ENCODE measurements around the gene USH1C.

The USH1C gene

DNA sequence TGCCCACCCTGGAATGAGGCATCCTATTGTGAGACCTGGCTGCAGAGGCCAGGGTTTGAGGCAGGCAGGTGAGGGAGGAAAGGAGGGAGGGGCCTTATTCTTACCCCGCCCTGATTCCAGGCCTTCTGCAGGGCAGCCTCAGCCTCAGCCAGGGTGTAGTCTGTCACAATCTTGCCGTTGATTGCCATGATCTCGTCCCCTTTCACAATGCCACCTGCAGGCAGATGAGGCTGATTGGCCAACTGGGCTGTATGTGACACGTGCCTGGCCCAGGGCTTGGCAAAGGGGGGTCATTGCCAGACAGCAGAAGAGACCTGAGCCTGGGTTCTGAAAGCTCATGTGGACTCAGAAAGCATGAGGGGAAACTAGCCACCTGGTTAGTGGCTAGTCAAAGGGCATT is 46.2 kb downstream of the USH1C start:
- no peak for DNase-seq

DNA sequence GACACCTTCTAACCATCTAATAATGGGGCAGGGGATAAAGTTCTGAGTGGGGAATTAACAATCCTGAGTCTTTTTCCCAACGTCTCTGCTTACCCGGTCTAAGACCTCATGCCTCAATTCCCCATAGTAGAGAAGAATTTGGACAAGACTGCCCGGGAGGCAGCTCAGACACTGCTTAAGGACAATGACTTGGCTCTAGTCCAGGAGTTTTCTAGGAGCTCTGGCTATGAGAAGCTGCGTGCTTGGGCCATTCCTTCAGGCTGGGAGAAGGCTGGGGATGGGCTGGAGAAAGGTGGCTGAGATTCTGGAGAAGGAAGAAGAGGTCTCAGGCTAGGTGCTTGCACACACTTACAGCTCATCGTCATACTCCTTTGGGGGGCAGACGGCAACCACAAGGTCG is 47.8 kb downstream of the USH1C start:
- DNase-seq = no peak

- DNase-seq = no peak
Measured at GRCh38 chr11:17494019-17494418, 50.2 kb downstream of the USH1C start.

GRCh38 chr11:17490938-17491337 is 53.3 kb downstream of the USH1C start:
- DNase-seq = no peak

DNA sequence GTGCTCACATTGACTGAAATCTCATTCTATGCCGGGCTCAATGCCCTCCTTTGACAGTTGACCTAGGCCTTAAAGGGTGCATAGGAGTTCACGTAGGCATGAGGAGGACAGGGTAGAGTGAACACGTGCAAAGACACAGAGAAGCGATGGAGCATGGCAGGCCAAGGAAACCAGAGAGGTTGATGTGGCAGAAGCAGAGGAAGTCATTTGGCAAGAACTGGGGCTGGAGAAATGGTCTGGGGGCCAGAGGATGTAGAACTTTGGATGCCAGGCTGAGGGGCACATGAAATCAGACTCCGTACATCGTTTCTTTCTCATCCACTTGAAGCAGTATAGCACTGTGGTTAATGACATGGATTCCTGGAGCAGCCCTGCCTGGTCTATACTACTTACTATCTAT is 54.0 kb downstream of the USH1C start:
- no peak for DNase-seq

DNA sequence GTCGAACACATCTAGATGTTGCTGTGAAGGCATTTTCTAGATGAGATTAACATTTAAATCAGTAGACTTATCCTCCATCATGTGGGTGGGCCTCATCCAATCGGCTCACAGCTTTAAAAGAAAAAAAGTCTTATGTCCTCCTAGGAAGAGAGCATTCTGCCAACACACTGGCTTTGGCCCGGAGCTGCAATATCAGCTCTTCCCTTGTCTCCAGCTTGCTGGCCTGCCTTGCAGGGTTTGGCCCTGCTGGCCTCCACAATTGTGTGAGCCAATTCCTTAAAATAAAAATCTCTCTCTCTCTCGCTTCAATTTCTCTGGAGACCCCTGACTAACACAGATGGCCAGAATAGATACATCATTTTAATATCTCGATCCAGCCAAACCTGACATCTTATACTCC is 54.5 kb downstream of the USH1C start:
- no peak for DNase-seq

DNA sequence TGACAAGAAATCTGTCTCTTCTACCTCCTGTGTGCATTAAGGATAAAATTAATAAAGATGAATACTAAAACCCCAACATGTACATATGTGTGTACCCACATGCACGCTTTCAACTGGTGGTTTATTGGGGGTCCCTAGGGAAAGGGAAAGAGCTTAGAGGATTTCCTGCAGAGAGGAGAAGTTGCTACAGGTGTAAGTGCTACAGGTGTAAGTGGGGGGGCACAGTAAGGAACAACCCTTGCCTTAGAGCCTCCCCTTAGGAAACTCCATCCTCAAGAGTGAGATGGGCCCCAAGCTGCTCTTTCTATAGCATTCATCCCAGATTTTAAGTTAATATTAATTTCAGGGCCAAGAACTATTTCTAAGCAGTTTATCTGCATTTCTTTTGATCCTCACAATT is 55.7 kb downstream of the USH1C start:
- DNase-seq = no peak

DNA sequence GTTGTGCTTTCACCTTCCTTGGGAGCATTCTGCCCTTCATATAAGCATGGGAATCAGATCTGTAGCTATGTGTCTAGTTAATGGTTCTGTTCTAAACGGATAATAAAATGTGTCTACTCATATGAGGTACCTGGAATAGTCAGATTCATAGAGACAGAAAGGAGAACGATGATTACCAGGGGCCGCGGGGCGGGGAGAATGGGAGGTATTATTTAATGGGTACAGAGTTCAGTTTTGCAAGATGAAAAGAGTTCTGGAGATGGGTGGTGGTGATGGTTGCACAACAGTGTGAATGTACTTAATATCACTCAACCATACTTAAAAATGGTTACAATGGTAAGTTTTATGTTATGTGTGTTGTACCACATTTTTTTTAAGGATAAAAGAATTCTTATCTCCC is 57.6 kb downstream of the USH1C start:
- no peak for DNase-seq

DNA sequence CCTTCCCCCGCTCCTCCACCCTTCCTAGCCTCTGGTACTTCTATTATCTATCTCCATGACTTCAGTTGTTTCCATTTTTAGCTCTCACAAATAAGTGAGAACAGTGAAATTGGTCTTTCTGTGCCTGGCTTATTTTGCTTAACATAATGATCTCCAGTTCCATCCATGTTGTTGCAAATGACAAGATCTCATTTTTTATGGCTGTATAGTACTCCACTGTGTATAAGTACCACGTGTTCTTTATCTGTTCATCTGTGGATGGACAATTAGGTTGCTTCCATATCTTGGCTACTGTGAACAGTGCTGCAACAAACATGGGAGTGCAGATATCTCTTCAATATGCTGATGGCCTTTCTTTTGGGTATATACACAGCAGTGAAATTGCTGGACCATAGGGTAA is 60.7 kb downstream of the USH1C start:
- DNase-seq = no peak

GRCh38 chr11:17481905-17482304 is 62.3 kb downstream of the USH1C start:
- no peak for DNase-seq

DNA sequence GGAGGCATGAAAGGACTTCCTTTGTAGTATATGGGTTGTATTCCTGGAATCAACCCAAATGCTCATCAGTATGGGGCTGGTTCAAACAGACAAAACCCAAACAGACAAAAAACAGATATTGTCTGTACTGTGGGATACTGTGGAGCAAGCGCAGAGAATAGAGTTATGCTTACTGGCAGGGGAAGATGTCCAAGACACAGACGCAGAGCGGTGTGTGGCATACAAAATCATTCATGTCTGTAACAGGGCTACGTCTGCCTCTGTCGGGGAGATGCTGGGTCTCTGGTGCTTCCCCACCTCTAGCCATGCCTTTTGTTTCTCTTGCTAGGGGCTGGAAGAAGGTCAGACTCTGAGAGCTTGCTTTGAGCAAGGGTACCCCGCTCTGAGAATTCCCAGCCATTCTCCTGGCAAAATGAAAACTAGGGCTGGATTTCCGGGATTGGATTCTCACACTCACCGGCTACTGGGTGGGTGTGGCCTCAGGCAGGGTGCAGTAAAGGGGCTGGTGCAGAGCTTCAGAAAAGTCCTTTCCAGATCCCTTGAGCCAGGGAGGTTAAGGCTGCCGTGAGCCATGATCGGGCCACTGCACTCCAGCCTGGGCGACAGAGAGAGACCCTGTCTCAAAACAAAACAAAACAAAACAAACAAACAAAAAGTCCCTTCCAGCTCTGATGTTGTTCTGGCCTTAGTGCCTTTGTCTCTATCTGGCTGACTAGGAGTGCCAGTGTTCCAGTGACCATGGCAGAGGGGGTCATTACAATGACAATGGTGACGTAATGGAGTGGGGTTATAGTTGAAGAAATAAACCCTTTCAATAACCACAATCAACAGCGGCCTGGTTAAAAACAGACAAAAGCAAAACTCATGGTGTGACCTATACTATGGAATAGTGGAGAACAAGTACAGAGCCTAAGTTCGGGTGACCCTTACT is 64.7 kb downstream of the USH1C start:
- no peak for DNase-seq

DNA sequence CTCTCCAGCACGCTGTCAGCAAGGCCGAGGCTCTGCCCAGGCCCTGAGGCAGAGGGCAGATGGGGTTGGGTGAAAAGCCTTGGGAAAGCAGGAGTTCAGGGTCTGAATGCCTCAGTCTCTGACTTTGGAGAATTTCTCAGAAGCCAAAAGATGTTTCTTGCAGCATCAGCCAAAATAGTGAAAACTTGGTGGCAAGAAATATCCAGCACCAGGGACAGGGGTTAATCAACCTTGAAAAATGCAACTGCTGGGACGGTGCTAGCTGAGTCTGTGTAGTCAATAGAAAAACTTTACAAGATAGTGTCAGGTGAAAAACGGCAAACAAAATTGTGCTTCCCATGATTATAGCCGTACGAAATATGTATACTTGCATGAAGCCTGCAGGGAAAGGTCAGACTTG is 66.1 kb downstream of the USH1C start:
- DNase-seq = no peak

GRCh38 chr11:17477361-17477760 is 66.9 kb downstream of the USH1C start:
- DNase-seq = no peak

- no peak for DNase-seq
Measured at GRCh38 chr11:17477084-17477333, 67.2 kb downstream of the USH1C start.

DNA sequence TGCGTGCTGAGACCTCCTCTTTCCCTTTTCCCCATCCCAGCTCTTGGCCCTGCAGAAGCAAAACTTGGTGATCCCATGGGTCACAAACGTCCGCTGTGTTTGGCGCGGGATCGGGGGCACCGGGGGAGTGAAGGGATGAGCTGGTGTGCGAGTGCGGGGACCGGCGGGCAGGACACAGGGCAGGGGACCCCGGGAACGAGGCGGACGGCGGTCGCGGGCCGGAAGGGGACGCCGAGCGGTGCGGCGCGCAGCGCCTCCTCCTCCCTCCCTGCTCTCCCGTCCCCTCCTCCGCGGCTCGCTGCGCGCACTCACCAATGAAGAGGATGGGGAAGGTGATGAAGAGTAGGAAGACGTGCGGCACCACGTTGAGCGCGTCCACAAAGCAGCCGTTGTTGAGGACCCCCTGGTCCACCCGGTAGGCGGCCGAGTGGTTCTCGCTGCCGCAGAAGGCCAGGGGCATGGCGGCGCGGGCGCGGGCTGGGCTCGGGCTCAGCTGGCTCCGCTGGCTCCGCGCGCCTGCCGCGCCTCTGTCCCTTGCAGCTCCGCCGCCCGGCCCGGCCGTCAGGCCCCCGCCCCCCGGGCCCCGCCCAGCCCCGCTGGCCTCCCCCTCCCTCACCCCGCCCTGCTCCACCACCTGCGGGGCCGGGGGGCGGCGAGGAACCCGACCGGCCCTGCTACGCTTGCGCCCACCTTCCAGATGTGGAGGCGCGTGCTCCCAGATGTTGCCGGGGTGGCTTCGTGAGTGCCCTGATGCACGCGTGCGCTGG is 67.7 kb downstream of the USH1C start, which contains the start of gene ABCC8:
Gene ABCC8 (minus strand): TSS at position 529 of the 767 bp plus-strand sequence. CDS start 69 bp downstream, at position 460.
- no peak for DNase-seq

DNA sequence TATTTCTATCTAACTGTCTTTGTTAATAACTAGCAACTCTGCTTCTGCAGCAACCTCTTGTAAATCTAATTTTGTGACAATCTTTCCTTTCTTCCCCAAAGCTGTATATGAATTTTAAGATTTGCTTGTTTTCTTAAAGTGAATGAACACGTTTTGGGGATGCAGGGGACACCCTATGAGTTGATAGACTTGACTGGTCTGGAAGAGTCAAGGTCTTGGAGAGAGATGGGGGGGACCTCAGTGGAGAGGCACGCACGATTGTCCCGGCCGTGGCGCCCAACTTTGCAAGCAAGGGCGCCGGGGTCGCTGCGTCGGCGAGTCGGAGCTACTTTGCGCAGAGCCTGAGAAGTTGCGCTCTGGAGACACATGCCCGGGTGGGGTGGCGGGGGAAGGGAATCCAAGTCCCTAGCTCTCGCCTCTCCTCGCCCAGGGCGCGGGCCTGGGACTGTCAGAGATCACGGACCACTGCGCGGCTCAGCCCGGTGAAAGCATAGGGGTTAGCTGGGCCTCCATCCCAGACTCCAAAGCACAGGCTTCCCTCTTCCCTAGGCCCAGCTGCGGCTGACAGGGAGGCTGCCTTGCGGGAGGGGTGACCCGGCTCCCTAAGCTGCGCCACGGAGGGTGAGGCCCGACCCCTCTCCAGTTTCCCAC is 68.4 kb downstream of the USH1C start:
- DNase-seq = no peak

DNA sequence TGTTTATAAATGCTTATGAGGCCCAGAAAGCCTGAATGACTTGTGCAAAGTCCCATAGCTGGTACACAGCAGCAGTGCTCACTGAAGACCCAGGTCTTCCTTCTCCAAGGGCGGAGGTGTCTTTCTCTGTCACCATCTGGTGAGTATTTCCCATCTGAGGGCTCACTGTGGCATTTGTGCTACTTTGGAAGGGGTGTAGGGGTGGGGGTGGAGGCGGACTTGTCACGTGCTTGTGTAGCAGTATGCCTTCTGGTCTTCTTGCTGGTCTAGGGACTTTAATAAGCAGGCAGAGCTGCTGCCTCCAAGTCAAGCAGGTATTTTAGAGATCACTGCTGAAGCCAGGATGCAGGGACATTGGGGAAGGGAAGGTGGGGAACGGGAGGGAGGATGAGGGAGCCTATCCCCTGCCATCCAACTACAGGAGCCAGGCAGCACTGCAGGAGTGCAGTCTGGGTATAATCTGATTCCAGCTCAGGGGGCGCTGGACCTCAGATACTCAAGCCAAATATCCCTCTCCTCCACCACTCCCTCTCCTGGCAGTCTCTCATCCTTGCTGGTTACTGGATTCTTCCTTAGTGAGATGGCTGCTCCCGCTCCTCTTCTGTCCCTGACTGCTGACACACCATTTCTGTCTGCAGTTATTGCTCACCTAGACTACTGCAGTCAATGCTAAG is 71.0 kb downstream of the USH1C start:
- DNase-seq = no peak

DNA sequence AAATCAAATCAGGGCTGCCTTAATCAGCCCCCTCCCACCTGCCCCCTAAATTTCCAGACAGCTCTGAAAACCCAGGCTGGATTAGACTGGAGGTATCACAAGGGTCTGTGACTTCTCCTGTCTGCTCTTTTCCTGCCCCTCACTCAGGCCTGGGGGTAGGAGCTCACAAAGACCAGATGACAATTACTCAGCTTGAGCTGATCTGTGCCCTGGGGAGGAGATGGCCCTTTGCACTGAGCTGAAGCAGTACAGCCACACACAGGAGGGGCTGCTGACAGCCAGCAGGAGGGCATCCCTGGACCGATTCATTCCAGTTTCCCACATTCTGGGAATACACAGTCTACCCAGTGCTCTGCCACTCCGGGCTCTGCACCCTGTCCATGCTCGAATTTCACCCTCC is 71.7 kb downstream of the USH1C start:
- no peak for DNase-seq

- no peak for DNase-seq
Measured at GRCh38 chr11:17471501-17471900, 72.7 kb downstream of the USH1C start.

GRCh38 chr11:17469998-17470397 is 74.2 kb downstream of the USH1C start:
- DNase-seq = no peak

DNA sequence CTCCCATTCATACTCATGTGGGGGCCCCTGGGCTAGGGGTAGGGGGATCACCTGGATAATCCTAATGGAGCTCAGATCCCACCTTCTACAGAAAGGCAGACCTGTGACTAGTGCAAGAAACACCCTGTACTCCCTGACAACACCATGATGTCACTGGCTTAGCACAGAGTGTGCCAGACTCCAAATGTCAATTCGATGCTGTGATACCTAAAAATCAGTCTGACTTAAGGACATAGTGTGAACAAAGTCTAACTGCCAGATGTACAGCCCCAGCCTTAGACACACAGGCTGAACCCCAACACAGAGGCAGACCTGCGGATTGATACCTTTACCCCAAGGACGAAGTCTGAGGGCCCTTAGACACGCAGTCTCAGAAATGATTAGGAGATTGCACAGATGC is 76.1 kb downstream of the USH1C start:
- no peak for DNase-seq

DNA sequence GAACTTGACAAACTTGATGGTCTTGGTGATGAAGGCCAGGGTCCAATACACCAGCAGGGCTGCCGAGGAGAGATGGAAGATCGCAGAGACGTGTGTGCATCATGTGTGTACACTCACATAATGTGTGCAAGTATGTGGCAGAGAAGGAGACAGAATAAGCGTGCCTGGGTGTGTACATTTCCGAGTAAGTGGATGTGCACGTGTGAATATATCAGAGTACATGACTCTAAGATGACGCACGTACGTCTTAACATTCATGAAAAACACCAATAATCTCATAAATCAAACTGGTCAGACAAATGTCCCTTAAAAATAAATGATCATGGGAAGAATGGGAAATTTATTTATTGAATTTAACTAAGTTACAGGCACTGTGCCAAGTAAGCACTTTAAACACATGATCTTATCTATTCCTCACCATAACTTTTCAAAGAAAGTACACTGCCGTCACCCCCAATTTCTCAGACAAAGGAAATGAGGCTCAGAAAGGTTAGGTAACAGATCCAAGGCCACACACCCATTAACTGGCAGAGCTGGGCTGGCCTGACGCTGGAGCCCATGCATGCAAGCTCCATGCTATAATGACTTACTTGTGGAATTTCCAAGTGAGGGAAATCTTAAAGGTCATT is 80.6 kb downstream of the USH1C start:
- no peak for DNase-seq

- DNase-seq = no peak
Measured at GRCh38 chr11:17462940-17463339, 81.3 kb downstream of the USH1C start.

Measured in effector CD4-positive, alpha-beta T cell (primary cell).